Hematopoietic multipotent progenitor cell treated with erythropoietin and hydrocortisone succinate and interleukin-3 and kit ligand, for 8 days (in vitro differentiated cells): ENCODE data around the gene SLC25A43.
"Not testable (repeated sequence)": the region's sequence is repeated elsewhere in the genome, so short reads cannot be mapped to it uniquely, and the experiment has no call there.

Experiments
- DNase-seq: peaks from one replicate; pipeline ENCODE4 v3.0.0-alpha.2; 2015

Gene SLC25A43

DNA sequence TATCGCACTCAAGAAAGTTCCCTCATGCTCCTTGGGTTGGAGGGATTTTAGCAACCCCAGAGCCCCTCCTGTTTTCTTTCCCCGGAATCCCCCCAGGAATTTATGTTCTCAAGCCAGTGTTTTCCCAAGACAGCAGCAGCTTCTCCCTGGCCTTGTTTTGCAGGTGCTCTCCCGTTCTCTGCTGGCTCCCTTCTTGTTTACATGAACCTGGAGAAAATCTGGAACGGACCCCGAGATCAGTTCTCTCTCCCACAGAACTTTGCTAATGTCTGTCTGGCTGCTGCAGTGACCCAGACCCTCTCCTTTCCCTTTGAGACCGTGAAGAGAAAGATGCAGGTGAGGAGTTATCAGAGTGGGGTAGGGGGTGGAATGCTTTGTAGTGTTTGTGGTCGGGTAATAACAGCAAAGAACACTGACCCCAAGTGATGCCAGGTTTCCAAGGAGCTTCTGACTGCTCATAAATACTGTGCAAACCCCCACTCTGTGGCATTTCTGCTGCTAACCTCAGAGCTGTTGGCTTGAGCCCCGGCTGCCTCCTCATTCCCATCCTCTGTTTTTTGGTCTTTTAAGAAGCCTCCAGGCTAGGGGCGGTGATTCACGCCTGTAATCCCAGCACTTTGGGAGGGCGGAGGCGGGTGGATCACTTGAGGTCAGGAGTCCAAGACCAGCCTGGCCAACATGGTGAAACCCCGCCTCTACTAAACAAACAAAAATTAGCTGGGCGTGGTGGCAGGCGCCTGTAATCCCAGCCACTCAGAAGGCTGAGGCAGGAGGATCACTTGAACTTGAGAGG is 11.1 kb downstream of the SLC25A43 start:
- no peak for DNase-seq

DNA sequence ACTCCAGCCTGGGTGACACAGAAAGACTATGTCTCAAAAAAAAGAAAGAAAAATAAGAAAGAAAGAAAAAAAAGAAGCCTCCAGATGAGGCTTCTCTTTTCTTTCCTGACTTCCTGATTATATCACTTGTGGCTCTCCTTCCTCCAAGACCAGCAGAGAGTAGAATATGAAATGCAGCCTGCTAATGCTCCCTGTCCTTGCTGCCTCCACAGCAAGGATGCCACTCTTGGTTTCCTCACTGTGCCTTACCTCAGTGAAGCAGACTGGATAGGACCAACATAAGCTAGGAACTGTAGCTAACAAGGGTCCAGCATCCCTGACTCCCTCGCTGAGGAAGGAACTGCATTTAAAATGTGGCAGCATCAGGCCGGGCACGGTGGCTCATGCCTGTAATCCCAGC is 11.7 kb downstream of the SLC25A43 start:
- no peak for DNase-seq

DNA sequence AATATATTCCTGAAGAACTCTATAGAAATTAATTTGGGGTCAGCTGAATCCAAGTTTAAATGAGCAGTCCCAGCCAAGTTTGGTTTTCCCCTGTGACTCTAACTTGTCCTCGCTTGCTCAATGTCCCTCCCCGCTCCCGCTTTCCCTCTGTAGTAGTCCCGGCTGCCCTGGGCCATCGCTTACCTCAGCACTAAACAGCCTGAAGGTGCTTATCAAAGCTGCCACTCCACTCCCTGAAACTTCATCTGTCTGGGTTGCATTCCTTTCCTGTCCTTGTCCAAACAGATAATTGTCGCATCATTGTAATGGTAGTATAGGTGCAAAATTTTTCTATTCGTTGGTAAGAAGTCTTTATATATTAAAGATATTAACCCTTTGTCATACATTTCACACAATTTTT is 12.8 kb downstream of the SLC25A43 start:
- DNase-seq, result no peak

DNA sequence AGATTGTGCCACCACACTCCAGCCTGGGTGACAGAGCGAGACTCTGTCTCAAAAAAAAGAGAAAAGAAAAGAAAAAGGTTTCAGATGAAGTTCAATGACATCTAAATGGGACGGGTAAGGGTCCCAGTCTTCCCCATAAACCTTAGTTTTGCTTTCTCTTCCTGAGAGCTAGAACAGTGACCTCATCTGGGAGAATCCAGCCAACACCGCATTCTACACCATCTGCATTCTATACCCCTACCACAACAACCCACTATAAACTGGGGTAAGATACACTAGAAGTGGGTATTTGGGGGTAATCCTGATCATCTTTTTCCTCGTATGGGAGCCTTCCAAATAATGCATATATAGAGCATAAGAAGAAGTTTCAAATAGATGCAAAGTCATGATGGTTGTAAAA is 18.2 kb downstream of the SLC25A43 start:
- DNase-seq, result no peak

DNA sequence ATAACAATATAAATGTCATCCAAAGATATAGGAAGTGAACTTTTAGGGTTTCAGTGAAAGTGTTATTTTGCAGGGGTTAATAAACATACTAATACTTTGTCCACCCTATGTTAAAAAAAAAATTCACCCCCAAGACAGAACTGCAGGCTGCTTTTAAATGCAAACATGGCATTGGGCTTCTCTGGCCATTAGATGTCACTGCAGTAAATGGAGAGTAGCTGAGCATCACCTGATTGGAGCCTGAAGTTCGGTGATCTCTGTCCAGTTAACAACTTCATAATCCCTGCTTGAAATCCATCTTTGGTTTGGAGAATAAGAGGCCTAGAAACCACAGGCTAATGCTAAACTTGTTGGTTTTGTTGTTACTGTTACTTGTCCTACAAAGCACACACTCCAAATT is 18.7 kb downstream of the SLC25A43 start:
- peak; percentile 9 for DNase-seq

DNA sequence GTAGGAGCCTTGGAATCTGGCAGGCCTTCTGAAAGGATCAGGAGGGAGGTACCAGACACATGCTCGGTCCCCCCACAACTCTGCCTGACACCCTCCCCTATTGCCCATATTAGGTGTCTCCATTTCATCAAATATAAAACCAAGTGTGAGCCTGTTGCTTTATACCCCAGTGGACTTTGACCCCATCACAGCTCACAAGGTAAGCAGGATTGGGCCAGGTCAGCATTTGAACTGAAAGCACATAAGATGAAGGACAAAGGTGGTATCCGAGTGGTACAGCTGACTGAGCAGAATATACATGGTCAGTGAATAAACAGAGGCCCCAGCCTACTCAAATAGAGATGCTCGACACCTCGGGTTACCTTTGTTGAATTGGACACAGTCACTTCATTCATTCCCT is 20.0 kb downstream of the SLC25A43 start:
- DNase-seq, result no peak

DNA sequence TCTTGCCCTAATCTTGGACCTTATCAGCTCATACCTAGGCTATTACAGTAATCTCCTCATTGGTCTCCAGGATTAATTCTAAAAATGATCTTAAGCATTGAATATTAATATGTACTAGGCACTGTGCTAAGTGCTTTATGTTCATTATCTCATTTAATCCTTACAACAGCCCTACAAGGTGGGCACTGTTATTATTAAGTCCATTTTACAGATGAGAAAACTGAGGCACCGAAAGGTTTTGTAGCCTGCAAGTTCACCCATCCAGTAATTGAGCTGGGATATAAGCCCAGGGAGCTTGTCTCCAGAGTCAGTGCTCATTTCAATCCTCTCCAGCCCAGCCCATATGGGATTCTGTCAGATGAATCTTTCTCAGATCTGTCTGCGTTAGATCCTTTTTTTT is 20.8 kb downstream of the SLC25A43 start:
- DNase-seq, result no peak

DNA sequence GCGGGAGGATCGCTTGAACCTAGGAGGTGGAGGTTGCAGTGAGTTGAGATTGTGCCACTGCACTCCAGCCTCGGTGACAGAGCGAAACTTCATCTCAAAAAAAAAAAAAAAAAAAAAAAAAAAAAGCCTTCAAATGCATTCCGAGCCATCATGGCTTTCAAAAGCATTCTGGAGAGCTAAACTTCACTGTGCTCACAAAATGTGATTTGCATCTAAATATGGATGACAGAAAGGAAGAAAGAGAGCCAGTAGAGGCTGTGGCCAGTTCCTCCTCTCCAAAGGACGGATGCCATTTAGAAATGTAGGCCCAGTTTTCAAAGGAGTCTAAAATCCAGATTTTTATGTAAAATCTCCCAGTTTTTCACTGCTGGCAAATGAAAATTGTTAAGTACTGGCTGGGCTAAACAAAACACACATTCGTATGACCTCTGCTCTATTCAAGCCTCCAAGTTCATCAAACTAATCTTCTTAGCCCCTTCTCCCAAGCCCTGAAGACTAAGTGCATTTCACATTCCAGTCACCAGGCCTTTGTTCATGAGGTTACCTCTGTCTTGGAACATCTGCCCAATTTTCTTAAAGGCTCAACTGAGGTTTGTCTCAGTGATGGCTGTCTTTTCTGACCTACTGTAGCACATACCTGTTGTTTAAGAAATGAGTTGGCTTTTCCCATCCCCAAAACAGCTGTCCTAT is 22.0 kb downstream of the SLC25A43 start:
- DNase-seq, result no peak

DNA sequence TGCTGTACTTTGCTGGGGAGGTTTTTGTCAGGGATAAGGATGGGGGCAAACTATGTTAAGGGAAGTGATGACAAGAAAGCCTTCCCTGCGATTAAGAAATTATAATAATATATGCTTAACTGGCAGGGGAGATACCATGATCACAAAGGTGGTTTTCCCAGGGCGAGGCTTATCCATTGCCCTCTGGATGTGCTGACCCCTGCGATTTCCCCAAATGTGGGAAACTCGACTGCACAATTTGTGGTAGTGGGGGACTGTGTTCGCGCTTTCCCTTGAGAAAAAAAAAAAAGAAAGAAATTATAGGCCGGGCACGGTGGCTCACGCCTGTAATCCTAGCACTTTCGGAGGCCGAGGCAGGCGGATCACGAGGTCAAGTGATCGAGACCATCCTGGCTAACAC is 24.5 kb downstream of the SLC25A43 start:
- DNase-seq, result no peak

DNA sequence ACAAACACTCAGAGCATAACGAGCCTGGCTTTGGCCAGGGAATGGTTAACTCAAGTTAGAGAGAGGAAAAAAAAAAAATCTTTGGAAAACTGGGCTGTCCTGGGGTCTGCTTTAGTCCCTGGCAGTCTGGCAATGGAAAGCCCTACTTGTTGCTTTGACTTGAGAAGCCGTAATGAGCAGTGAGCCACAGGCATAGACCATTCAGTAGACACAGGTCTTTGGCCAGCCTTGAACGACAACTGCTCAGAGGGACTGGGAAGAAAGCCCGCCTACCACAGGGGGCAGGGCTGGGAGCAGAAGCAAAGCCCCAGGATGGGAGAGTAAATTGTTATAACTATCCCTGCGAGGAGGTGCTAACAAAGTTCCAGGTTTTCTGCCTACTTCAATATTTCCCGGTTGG is 25.9 kb downstream of the SLC25A43 start:
- no peak for DNase-seq

DNA sequence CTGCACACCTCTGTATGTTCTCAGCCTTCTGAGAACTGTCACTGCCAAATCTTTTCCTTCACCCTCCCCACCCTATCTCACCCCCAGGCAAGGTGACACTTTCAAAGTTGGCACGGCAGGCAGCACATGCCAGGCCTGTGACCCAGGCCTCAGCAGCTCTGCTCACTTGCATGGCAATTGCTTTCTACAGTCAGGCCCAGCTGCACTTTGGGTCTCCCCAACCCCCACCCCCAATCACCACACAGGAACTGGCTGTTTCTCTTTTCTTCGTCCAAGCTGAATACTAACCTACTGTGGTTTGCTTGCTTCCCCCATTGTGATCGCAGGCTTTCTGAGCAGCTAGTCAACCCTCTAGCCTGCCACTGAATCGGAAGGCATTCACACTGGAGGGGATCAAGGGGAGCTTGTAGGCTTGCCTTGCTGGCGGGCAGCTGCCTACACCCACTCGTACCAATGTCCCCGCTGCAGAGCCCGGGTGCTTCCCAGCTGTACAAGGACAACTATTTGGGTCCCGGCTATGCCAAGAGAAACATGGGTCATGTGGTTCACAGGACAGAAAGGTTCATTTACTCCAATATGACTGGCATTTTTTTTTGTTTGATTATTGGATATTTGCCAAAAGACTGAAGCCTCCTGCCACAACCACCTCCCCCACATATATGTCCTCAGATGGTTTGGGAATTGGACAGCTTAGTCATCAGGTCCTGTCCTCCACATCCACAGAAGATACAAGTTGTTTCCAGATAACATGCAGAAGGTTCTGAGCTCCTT is 28.1 kb downstream of the SLC25A43 start:
- peak; percentile 74 for DNase-seq

DNA sequence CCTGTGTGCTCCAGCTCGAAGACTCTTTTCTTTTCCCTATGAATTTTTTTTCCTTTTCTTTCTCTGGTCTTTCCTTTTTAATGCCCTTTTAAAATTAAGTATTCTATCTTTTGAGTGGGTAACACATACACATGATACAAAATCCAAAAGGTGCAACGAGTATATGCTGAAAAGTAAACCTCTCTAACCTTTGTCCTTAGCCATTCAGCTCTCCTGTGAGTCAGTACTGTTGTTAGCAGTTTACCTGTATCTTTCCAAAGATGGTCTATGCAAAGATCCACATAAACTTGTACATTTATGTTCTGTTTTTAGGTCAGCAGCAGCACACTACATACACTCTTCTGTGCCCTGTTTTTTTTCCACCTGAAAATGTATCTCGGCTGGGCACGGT is 28.7 kb downstream of the SLC25A43 start:
- no peak for DNase-seq

DNA sequence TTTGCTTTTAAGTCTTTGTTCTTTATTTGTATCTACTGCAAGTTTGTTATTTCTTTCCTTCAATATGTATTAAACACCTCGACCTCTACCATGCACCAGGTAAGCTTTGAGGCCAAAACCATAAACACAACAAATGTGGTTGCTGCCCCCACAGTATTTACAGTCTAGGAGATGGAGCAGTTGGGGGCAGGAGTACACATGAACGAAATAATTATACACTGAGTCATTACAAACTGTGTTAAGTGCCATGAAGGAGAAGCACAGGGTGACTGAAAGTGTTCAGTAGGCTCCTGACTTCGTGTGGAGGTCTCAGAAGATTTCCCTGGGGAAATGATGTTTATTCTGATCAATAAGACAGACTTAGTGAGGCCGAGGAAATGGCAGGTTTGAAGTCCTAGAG is 30.3 kb downstream of the SLC25A43 start:
- no peak for DNase-seq

DNA sequence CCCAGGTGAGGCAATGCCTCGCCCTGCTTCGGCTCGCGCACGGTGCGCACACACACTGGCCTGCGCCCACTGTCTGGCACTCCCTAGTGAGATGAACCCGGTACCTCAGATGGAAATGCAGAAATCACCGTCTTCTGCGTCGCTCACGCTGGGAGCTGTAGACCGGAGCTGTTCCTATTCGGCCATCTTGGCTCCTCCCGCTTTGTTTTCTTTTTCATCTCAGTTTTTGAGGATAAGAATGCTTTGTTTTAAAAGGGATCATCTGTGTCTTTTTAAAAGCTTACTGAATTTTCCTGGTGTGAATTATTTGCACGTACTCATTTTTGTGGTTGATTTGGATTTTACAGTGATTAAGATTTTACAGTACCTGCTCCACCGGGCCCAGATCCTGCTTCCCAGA is 42.2 kb downstream of the SLC25A43 start:
- DNase-seq, result not testable (repeated sequence)

DNA sequence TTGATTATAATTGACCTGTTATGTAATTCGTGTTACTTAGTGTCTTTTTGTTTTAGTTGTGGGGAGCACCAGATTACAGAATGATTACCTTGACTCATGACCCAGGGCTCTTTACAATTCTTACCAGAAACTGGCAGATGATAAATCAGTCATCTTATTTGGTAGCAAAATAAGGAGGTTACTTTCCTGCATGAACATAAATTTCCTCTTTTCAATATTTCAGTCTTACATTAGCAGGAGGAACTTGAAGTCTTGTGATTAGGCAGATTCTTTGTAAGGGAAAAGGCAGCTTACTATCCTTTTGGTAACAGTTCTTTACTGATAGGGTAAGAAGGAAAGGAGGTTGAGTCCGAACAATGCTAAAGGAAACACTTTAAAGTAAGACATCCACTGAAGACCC is 43.1 kb downstream of the SLC25A43 start:
- DNase-seq, result no peak

DNA sequence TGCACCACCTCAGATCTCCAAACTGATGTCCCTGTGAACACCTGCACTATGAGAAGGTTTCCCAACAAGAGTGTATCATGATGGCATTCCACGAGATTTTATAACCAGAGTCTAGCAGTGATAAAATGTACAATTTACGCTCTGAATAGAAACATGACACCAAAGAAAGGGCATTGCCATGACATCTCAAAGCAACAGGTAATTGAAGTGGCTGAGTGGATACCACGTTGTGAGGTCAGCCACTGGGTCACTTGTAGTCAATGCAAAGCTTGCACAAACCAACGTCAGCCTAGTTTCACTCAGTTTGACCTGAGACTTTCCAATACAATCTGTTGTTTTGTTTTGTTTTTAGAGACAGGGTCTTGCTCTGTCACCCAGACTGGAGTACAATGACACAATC is 54.1 kb downstream of the SLC25A43 start:
- DNase-seq, result no peak

DNA sequence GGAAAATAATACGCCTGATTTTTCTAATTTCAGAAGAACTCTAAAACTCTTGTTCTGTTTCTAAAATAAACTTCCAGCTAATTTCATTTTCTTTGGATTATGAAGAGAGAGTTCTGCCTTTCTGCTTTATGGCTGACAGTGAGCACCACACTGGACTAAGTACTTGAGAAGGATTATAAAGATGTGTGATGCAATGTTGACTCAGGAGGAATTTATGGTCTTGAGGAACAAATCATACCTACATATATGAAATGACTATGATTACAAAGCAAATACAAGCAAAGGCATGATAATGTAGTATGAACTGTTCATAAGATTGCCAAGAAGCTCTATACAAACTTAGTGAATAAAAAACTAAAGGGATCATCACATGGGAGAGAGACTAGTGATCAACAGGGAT is 56.1 kb downstream of the SLC25A43 start:
- DNase-seq, result no peak

DNA sequence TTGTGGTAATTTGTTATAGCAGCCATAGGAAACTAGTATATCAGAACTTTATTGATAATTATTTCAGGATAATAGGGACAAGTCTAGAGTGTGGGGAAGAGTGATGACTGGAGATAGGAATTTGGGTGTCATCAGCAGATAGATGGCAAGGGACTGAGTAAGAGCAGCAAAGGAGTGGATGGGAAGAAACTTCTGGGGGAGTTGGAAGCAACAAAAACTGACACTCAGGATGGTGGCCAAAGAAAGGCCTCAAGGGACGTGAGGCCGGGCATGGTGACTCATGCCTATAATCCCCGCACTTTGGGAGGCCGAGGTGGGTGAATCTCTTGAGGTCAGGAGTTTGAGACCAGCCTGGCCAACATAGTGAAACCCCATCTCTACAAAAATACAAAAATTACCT is 60.0 kb downstream of the SLC25A43 start:
- no peak for DNase-seq

DNA sequence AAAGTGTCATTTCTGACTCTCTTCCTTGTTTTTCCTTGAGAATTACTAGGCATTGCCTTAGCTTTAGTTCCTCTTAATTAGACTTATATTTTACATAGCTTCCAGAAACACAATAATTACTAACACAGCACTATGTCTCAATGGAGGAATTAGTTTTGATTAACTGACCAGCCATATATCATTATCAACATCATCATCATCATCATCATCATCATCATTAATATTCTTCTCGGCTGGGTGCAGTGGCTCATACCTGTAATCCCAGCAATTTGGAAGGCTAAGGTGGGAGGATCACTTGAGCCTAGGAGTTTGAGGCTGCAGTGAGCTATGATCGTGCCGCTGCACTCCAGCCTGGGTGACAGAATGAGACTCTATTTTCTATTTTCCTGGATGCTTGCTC is 66.4 kb downstream of the SLC25A43 start:
- DNase-seq, result no peak

DNA sequence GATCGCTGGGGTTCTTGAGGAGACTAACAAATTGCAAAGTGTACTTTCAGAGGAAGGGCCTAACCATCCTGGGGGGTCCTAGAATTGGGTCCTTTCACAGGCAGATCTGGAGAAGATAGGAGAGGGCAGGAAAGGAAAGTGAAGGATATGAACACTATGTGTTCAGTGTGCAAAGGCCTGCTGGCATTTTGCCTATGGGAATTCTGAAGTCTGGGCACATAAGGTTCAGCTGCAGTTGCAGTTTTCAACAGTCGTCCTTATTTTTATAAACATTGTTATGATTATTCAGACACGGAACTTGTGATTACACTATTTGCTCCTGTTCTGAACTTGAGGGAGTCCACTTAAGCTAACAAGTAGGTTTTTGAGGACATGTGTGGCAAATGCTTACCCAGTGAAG is 67.8 kb downstream of the SLC25A43 start:
- DNase-seq, result no peak

DNA sequence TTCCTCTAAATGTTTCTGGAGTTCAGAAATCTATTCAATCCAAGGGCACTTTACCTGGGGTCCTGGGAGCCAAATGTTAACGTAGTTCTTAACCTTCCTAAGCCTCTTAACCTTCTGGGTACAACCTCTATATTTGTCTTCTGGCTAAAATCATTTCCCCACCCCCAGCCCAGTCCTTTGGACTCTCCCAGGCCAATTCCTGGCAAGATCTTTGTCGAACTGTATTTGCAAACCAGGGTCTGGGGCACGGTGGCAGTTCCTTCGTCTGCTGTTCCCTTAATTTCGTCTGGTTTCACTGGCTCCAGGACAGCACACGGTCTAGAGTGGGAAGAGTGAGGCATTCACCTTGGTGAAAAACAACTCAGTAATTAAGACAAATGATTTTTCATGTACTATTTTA is 68.3 kb downstream of the SLC25A43 start:
- no peak for DNase-seq

DNA sequence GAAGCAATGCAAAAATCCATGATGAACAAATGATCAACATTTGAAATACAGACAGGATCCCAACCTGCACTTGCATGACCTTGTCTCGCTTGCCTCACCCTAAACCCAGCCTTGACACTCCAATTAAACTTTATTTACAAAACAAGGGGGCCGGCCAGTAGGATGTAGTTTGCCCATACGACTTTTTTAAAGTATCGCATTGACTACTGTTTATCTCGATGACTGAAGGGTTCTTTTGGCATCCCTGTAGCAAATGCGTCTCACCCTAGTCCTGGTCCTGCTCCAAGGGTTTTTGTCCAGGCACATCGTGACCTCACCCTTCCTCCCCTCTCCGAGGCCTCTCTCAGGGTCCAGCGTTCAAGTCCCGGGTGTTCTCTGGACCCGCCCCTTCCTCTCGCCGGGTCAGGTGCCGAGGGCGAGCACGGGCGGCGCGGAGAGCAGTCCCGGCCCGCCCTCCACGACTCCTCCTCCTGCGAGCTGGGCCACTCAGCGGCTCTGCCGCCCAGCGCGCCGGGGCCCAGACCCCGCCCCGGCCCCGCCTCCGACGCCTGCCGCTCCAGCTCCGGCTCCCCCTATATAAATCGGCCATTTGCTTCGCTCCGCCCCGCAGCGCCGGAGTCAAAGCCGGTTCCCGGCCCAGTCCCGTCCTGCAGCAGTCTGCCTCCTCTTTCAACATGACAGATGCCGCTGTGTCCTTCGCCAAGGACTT is 68.9 kb downstream of the SLC25A43 start, which contains the start of gene SLC25A5:
Gene SLC25A5, plus strand, starts transcription at position 603 of the 709 bp plus-strand sequence. Its CDS starts 72 bp downstream, at position 675.
- DNase-seq, result peak; percentile 85
